HG02623 (cell line): ENCODE results near the gene CCDC82.

Experiments used
- ATAC-seq: cut with Tn5 transposase; IDR thresholded peaks from one replicate; pipeline ENCODE4 v1.9.1; 2021; ENCODE audit warnings: moderate library complexity; ENCODE audit not compliant: unreplicated experiment

CCDC82 gene

DNA sequence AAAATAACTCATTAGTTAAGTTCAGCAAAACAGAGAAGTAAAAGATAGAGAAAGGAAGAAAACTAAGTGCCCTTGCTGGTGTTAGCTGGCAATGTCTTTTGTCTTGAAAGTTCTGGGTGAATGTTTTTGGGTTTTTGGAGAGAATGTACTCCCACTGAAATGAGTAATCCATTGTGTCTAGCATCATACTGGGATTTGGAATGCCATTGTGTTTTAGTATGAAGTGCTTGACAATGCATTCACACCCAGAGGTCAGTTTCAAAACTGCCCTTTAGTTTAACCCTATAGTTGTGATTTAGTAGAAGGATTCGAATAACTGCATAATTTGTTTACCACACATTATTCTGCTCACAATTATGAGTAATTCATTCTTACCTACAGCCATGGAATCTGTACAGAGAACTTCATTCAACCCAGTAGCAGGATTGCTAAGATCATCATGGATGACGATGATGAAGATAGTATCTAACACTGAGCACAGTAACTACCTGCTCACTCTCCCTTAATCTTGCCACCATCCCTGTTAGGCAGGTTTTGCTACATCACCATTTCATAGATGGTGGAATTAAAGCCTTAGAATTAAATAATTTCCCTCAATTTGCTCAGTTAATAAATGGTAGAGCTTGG is 80.6 kb downstream of the CCDC82 start:
- no peak for ATAC-seq

DNA sequence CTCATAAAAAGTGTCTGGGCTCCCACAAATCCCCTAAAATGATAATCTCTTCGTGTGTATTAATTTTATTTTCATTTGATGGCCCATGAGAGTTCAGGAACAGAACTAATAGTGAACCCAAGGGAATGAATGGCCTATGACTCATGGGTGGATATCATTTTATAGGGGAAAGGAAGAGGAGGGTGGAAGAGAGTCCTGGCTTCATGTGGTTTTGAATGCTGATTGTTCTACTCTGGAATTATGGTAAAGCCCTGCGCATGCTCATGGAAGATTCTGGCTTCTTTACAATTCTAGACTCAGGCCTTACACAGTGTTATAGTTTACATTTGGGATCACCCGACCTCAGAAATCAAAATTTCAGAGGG is 82.0 kb downstream of the CCDC82 start:
- no peak for ATAC-seq

DNA sequence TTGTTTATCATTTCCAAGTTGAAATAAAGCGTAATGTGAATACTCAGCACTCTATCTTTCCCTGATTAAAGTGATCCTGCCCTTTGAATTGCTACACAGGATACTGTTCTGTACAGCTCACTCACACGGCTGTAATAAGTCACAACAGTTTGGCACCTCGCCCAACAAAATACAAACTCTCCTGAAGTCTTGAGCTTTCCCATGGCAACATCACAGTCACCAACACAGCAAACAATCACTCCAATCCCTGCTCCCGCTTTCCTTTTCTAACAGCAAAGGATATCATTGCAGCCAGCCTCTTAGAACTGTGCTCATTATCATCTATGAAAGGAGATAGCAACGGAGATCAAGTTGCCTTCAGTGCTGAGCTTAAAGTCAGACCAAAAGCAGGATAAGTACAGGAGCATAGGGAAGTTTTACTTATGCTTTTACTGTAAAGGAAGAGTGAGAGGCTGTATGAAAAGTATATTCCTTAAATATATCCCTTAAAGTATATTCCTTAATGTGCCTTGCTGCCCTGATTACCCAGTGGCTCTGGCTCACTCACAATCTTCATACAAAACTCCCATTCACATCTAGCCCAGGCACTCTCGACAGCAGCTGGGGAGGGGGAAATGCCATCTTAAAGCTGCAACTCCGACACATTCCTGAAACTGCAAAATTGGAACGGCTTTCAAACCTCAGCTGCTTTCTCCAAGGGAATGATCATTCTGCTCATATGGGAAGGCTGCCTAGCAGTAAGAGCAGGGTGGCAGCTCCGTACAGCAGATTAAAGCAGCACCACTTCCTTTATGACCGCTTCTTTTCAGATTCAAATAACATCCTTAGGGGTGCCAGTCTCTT is 82.6 kb downstream of the CCDC82 start:
- no peak for ATAC-seq

DNA sequence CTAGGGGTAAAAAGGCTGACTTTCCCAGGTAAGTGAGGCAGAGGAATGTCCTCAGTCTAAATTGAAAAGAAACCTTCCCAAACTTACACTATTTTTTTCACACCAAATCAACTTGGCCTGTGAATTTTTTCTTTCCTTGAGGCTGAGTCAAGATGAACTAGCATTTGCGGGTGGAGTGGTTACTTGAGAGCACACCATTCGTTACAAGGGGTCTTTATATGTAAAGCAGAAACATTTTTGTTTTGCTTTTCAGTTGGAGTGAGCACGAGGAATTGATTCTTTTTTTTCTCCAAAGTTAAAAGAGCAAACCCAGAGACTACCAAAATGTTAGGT is 83.1 kb downstream of the CCDC82 start:
- no peak for ATAC-seq

DNA sequence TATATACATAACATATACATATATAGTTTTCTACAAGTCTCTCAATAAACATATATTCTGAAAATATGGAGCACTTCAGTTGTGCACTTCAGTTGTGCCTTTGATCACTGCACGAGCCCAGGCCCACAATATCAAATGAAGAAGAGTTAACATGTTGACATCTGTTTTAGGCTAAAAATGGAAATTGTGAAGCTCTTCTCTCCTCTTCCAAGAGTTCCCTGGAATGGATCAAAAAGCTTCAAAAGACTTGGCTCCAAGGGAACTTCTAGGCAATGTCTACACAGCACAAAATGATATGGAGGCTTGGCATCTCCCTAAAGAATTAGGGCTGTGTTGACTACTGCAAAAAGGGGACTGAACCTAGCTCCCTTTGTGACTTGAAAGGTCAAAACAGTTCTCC is 83.6 kb downstream of the CCDC82 start:
- ATAC-seq, result no peak

DNA sequence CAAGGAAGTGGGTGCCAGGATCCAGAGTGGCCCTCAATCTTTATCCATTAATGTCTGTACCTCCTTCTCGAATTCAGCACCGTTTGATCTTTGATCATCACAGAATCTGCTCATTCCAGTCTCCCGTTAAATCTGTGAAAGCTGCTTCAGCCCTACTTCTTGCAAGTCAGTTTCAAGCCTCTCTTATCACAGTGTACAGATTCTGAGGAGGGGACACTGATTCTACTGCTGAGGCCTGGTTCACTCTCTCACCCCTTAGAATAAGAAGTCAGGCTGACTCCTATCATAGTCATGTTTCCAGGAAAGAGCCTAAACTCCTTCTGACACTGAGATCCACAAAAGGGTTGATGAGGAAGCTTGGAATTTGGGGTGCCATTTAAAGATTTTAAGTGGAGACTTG is 85.7 kb downstream of the CCDC82 start:
- no peak for ATAC-seq

DNA sequence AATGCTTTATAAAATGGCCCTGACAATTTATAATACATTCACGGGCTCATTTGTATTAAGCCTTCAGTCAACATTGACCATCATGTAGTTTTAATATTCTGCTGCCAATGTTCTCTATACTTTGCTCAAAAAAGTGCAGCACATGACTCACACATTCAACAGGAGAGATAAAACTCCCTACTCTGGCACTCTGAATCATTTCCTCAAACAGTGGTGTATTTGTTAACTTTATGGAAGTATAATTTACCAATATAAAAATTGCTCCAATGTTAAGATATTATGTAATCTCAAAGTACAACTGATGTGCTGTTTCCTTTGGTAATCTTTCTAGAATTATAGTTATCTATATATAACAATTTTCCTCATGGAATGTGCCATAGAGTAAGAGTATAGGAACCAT is 86.6 kb downstream of the CCDC82 start:
- ATAC-seq, result no peak
